ENCODE measurements around the gene ADGRL4.

GRCh38 chr1:79037085-79037484, 30.6 kb upstream of the ADGRL4 start:
- TF ChIP-seq CTCF (IDR thresholded peaks at IDR 0.05) (no peak), POLR2AphosphoS5 (IDR thresholded peaks at IDR 0.05) (no peak)

Data from suprapubic skin (tissue), 3 donors.